ENCODE data around the gene NR1D1. TPM values are rescaled to one million over a fixed set of nuclear protein-coding genes. Genes with fewer than 3 reads are reported as not detected.

Gene NR1D1
- total and polyA plus RNA-seq, 2 of the 13 experiments (the other 11 are each of a cell fraction or from before 2014, with no cell fraction given): 2.1 to 2.7 TPM

GRCh38 chr17:40063901-40064531 is 36.4 kb downstream of the NR1D1 start (continued):
- TF ChIP-seq IRF9 (CRISPR knock-in tag; IDR thresholded peaks at IDR 0.05; ENCODE audit: borderline replicate concordance) (0 out of 2 replicates have a peak, but pooled peaks have one; percentile 23), LCORL (IDR thresholded peaks at IDR 0.05) (no peak), LCORL (CRISPR knock-in tag; IDR thresholded peaks at IDR 0.05) (peak; percentile 22; the same call in 1 of the 2 replicates), ZNF44 (CRISPR knock-in tag; IDR thresholded peaks at IDR 0.05) (no peak), TEAD3 (CRISPR knock-in tag; optimal IDR thresholded peaks at IDR 0.05; ENCODE audit: borderline replicate concordance) (peak; percentile 43), ZNF367 (CRISPR knock-in tag; IDR thresholded peaks at IDR 0.05; ENCODE audit: borderline replicate concordance) (no peak), ZHX1 (CRISPR knock-in tag; IDR thresholded peaks at IDR 0.05; ENCODE audit: low read depth) (0 out of 2 replicates have a peak, but pooled peaks have one; percentile 45), ASH2L (IDR thresholded peaks at IDR 0.05; ENCODE audit: insufficient read length, low read depth, low read length) (no peak), ZNF333 (CRISPR knock-in tag; IDR thresholded peaks at IDR 0.05; ENCODE audit: borderline replicate concordance) (no peak), ZNF280B (CRISPR knock-in tag; IDR thresholded peaks at IDR 0.05; ENCODE audit: borderline replicate concordance) (0 out of 2 replicates have a peak, but pooled peaks have one; percentile 58), ZNF768 (CRISPR knock-in tag; IDR thresholded peaks at IDR 0.05) (peak; percentile 25; the same call in 1 of the 2 replicates), ZNF749 (CRISPR knock-in tag; IDR thresholded peaks at IDR 0.05; ENCODE audit: borderline replicate concordance) (no peak), PAX8 (CRISPR knock-in tag; IDR thresholded peaks at IDR 0.05; ENCODE audit: borderline replicate concordance) (no peak), MATR3 (CRISPR knock-in tag; IDR thresholded peaks at IDR 0.05) (0 out of 2 replicates have a peak, but pooled peaks have one; percentile 72), ZNF773 (CRISPR knock-in tag; IDR thresholded peaks at IDR 0.05; ENCODE audit: borderline replicate concordance) (no peak), PRDM10 (CRISPR knock-in tag; IDR thresholded peaks at IDR 0.05; ENCODE audit: low read depth) (0 out of 2 replicates have a peak, but pooled peaks have one; percentile 44), ZSCAN21 (CRISPR knock-in tag; IDR thresholded peaks at IDR 0.05; ENCODE audit: borderline replicate concordance) (0 out of 2 replicates have a peak, but pooled peaks have one; percentile 57), SP5 (CRISPR knock-in tag; IDR thresholded peaks at IDR 0.05; ENCODE audit: borderline replicate concordance, low read depth) (0 out of 2 replicates have a peak, but pooled peaks have one; percentile 25), ZNF296 (CRISPR knock-in tag; conservative IDR thresholded peaks at IDR 0.05) (0 out of 2 replicates have a peak, but pooled peaks have one; percentile 21), CC2D1A (CRISPR knock-in tag; IDR thresholded peaks at IDR 0.05) (no peak)
